ENCODE measurements around the gene FAF1. TPM values are rescaled to one million over a fixed set of nuclear protein-coding genes. Genes with fewer than 3 reads are reported as not detected.
A peak's percentile ranks its signal among the peaks of the same experiment; 100 is the strongest.

FAF1 gene
- total RNA-seq, 1 donor from 2014 or later = 52.7 TPM

- H3K36me3 ChIP-seq (ENCODE audit: control insufficient read depth, insufficient read depth, low read length) = no peaks in the 10 kb centered on the region
- H3K4me3 ChIP-seq (ENCODE audit: low read depth, low read length) = no peak overlapping the region
- DNase-seq (ENCODE audit: low read depth) (no peak), FAIRE-seq (no peak)
- H3K27me3 ChIP-seq (ENCODE audit: control insufficient read depth, insufficient read depth, low read length) = no peaks in the 10 kb centered on the region
- no peak for TF ChIP-seq CTCF (IDR thresholded peaks at IDR 0.05; ENCODE audit: insufficient read depth, low read length, severe bottlenecking)
Measured at GRCh38 chr1:50665413-50665812, 294.7 kb downstream of the FAF1 start.

- peak; percentile 73 for DNase-seq (ENCODE audit: low read depth)
- FAIRE-seq = no peak
- no peak for TF ChIP-seq CTCF (IDR thresholded peaks at IDR 0.05; ENCODE audit: insufficient read depth, low read length, severe bottlenecking)
- no peaks in the 10 kb centered on the region for H3K36me3 ChIP-seq (ENCODE audit: control insufficient read depth, insufficient read depth, low read length)
- H3K4me3 ChIP-seq (ENCODE audit: low read depth, low read length) = no peak overlapping the region
- no peaks in the 10 kb centered on the region for H3K27me3 ChIP-seq (ENCODE audit: control insufficient read depth, insufficient read depth, low read length)
Measured at GRCh38 chr1:50661626-50662025, 298.4 kb downstream of the FAF1 start.

- Histone ChIP-seq H3K36me3 (ENCODE audit: control insufficient read depth, insufficient read depth, low read length) (no peaks in the 10 kb centered on the region), H3K4me3 (ENCODE audit: low read depth, low read length) (no peak overlapping the region), H3K27me3 (ENCODE audit: control insufficient read depth, insufficient read depth, low read length) (no peaks in the 10 kb centered on the region)
- DNase-seq (ENCODE audit: low read depth) (no peak), FAIRE-seq (no peak)
- TF ChIP-seq CTCF (IDR thresholded peaks at IDR 0.05; ENCODE audit: insufficient read depth, low read length, severe bottlenecking) = no peak
Measured at GRCh38 chr1:50659107-50659662, 300.9 kb downstream of the FAF1 start.

- Histone ChIP-seq H3K36me3 (ENCODE audit: control insufficient read depth, insufficient read depth, low read length) (no peaks in the 10 kb centered on the region), H3K4me3 (ENCODE audit: low read depth, low read length) (no peak overlapping the region), H3K27me3 (ENCODE audit: control insufficient read depth, insufficient read depth, low read length) (no peaks in the 10 kb centered on the region)
- TF ChIP-seq CTCF (IDR thresholded peaks at IDR 0.05; ENCODE audit: insufficient read depth, low read length, severe bottlenecking) = no peak
- FAIRE-seq (peak; percentile 18), DNase-seq (ENCODE audit: low read depth) (peak; percentile 44)
Measured at GRCh38 chr1:50658459-50659076, 301.5 kb downstream of the FAF1 start.

GRCh38 chr1:50656931-50657330, 303.1 kb downstream of the FAF1 start:
- no peak overlapping the region for H3K4me3 ChIP-seq (ENCODE audit: low read depth, low read length)
- no peak for TF ChIP-seq CTCF (IDR thresholded peaks at IDR 0.05; ENCODE audit: insufficient read depth, low read length, severe bottlenecking)
- FAIRE-seq = no peak
- H3K27me3 ChIP-seq (ENCODE audit: control insufficient read depth, insufficient read depth, low read length) = no peaks in the 10 kb centered on the region
- no peak for DNase-seq (ENCODE audit: low read depth)
- H3K36me3 ChIP-seq (ENCODE audit: control insufficient read depth, insufficient read depth, low read length) = no peaks in the 10 kb centered on the region

All from bronchial epithelial cell (primary cell).